HCT116 (cell line): Measurements from ENCODE around the gene TMEM132D. TPM values are rescaled to one million over a fixed set of nuclear protein-coding genes. Genes with fewer than 3 reads are reported as not detected.

Experiments used
- ATAC-seq: fragments of 200-7000 bp; cut with Tn5 transposase; 2 replicates; pipeline ENCODE4 v1.9.1; 2020; ENCODE audit warnings: mild to moderate bottlenecking, moderate library complexity
- BruUV-seq: library from RNA; stranded (reverse); fragments of 400-500 nt; replicated peaks from 2 replicates; lab custom pipeline; 2021; lab: Mats Ljungman, UMichigan
- CTCF ChIA-PET: fragments of 300-600 bp; sonication (Branson Sonifier 250); formaldehyde crosslinking; loops from one replicate; lab custom pipeline; 2021; ENCODE audit warnings: antibody characterized with exemption; lab: Charles Lee
- POLR2A ChIA-PET: fragments of 300-600, 350-600 bp; sonication (Branson Sonifier 250); formaldehyde crosslinking; loops from one replicate; lab custom pipeline; 2021; ENCODE audit warnings: antibody characterized with exemption; lab: Charles Lee
- RAD21 ChIA-PET, 2 experiments: fragments of 300-600 bp; sonication (Branson Sonifier 250); formaldehyde crosslinking; loops; one replicate each; lab custom pipeline; 2023; ENCODE audit warnings: low total read pairs in 2 of 2; ENCODE audit not compliant: uncharacterized antibody in 2 of 2, unreplicated experiment in 2 of 2, low non-redundant PET in 1 of 2; lab: Charles Lee
- DNase-seq: peaks from one replicate; pipeline ENCODE4 v3.0.0-alpha.2; 2010; ENCODE audit warnings: low read depth, low spot score
- H2AFZ ChIP-seq: fragments of 200-600 bp; shearing (Covaris generic), sonication (generic); 2 replicates; pipeline ENCODE4 v1.6.1; 2017; ENCODE audit warnings: low read depth, mixed run types, mixed read lengths, antibody characterized with exemption, low read length; ENCODE audit not compliant: poor library complexity, severe bottlenecking
- H3K27ac ChIP-seq: 2 replicates; pipeline ENCODE4 v1.5.1; 2012; ENCODE audit warnings: low read depth, low read length
- H3K27me3 ChIP-seq: fragments of 200-600 bp; sonication (generic); 2 replicates; pipeline ENCODE4 v1.6.1; 2016; ENCODE audit warnings: mixed run types, low read length, mixed read lengths; ENCODE audit not compliant: insufficient read depth
- H3K36me3 ChIP-seq, 2 experiments: fragments of 200-500 bp in 1 of 2; fragments of 200-600 bp in 1 of 2; sonication (Bioruptor generic) in 1 of 2; sonication (generic) in 1 of 2; 2 replicates each; pipeline versions ENCODE4 v1.5.1 to v1.6.1; 2014 to 2016; ENCODE audit warnings: low read length in 2 of 2, inconsistent platforms in 1 of 2, mixed read lengths in 1 of 2, mixed run types in 1 of 2; ENCODE audit not compliant: insufficient read depth in 2 of 2, control insufficient read depth in 1 of 2
- H3K4me1 ChIP-seq, 2 experiments: fragments of 200-600 bp in 1 of 2; sonication (generic) in 1 of 2; 2 replicates each; pipeline versions ENCODE4 v1.5.1 to v1.6.1; 2012 to 2017; ENCODE audit warnings: low read length in 2 of 2, inconsistent platforms in 1 of 2, mild to moderate bottlenecking in 1 of 2, mixed read lengths in 1 of 2, mixed run types in 1 of 2, moderate library complexity in 1 of 2; ENCODE audit not compliant: insufficient read depth in 2 of 2, control insufficient read depth in 1 of 2
- H3K4me2 ChIP-seq: fragments of 200-600 bp; sonication (generic); 2 replicates; pipeline ENCODE4 v1.6.1; 2017; ENCODE audit warnings: mixed run types, low read length, mixed read lengths
- H3K4me3 ChIP-seq, 2 experiments: fragments of 200-600 bp in 1 of 2; sonication (generic) in 1 of 2; replicated peaks in 1 of 2; 2 replicates each; pipeline ENCODE4 v1.5.1; 2011 to 2016; ENCODE audit warnings: low read length in 2 of 2, control low read depth in 1 of 2, low read depth in 1 of 2, mild to moderate bottlenecking in 1 of 2, mixed read lengths in 1 of 2, mixed run types in 1 of 2
- H3K79me2 ChIP-seq: fragments of 200-600 bp; sonication (generic); 2 replicates; pipeline ENCODE4 v1.6.1; 2017; ENCODE audit warnings: mild to moderate bottlenecking, mixed run types, low read length, moderate library complexity, mixed read lengths; ENCODE audit not compliant: insufficient read depth
- H3K9ac ChIP-seq: fragments of 200-600 bp; sonication (generic); 2 replicates; pipeline ENCODE4 v1.6.1; 2016; ENCODE audit warnings: low read length, mixed read lengths
- H3K9me2 ChIP-seq: fragments of 200-600 bp; sonication (generic), shearing (Covaris generic); 2 replicates; pipeline ENCODE4 v1.6.1; 2017; ENCODE audit warnings: mixed run types, mild to moderate bottlenecking, moderate library complexity; ENCODE audit not compliant: insufficient read depth
- H3K9me3 ChIP-seq, 2 experiments: fragments of 200-500 bp in 1 of 2; fragments of 200-600 bp in 1 of 2; sonication (Bioruptor generic) in 1 of 2; sonication (generic) in 1 of 2; 2 replicates each; pipeline ENCODE4 v1.6.1; 2014 to 2017; ENCODE audit warnings: low read length in 2 of 2, mixed read lengths in 2 of 2, inconsistent platforms in 1 of 2, low read depth in 1 of 2, mild to moderate bottlenecking in 1 of 2, mixed run types in 1 of 2, moderate library complexity in 1 of 2; ENCODE audit not compliant: control insufficient read depth in 1 of 2, insufficient read depth in 1 of 2
- H4K20me1 ChIP-seq: fragments of 200-600 bp; sonication (generic), shearing (Covaris generic); 2 replicates; pipeline ENCODE4 v1.6.1; 2017; ENCODE audit warnings: mixed run types, mild to moderate bottlenecking, moderate library complexity; ENCODE audit not compliant: insufficient read depth
- ATF3 ChIP-seq: IDR thresholded peaks from 2 replicates; pipeline ENCODE4 v1.6.1; 2012
- CBX3 ChIP-seq: IDR thresholded peaks from 2 replicates; pipeline ENCODE4 v1.6.1; 2012; ENCODE audit warnings: low read depth
- CEBPB ChIP-seq: IDR thresholded peaks from 2 replicates; pipeline ENCODE4 v1.6.1; 2012; ENCODE audit warnings: low read depth
- EGR1 ChIP-seq: IDR thresholded peaks from 2 replicates; pipeline ENCODE4 v1.6.1; 2012; ENCODE audit warnings: low read depth
- EZH2phosphoT487 ChIP-seq: fragments of 200-600 bp; IDR thresholded peaks from 2 replicates; pipeline ENCODE4 v1.6.1; 2018; ENCODE audit warnings: antibody characterized with exemption, borderline replicate concordance
- MAX ChIP-seq: IDR thresholded peaks from 2 replicates; pipeline ENCODE4 v1.6.1; 2012
- POLR2A ChIP-seq: IDR thresholded peaks from 2 replicates; pipeline ENCODE4 v1.7.0; 2011; ENCODE audit warnings: borderline replicate concordance; ENCODE audit not compliant: insufficient read depth, insufficient read length; ENCODE audit errors: extremely low read depth
- POLR2AphosphoS5 ChIP-seq: IDR thresholded peaks from 2 replicates; pipeline ENCODE4 v1.6.1; 2011; ENCODE audit warnings: mild to moderate bottlenecking, low read depth, low read length, moderate library complexity
- RAD21 ChIP-seq: IDR thresholded peaks from 2 replicates; pipeline ENCODE4 v1.6.1; 2012; ENCODE audit warnings: low read depth, mild to moderate bottlenecking
- SIN3A ChIP-seq: IDR thresholded peaks from 2 replicates; pipeline ENCODE4 v1.6.1; 2012; ENCODE audit warnings: low read depth
- SRF ChIP-seq: IDR thresholded peaks from 2 replicates; pipeline ENCODE4 v1.6.1; 2012; ENCODE audit warnings: low read depth
- YY1 ChIP-seq: IDR thresholded peaks from 2 replicates; pipeline ENCODE4 v1.6.1; 2011; ENCODE audit warnings: low read length, low read depth, moderate library complexity, mild to moderate bottlenecking; ENCODE audit not compliant: insufficient replicate concordance; ENCODE audit errors: extremely low read depth
- ZFX ChIP-seq: fragments of 450-650 bp; IDR thresholded peaks from 2 replicates; pipeline ENCODE4 v1.6.1; 2017
- ZNF274 ChIP-seq: fragments of 200-500 bp; sonication (Bioruptor generic); IDR thresholded peaks from 2 replicates; pipeline ENCODE4 v1.6.1; 2014; ENCODE audit warnings: mild to moderate bottlenecking, low read depth, low read length, inconsistent platforms
- intact Hi-C: fragments of 100-400 bp; cut with micrococcal nuclease; formaldehyde crosslinking; loops from 2 replicates; pipeline ENCODE4 v1.10.0; 2022
- total RNA-seq: library from RNA; stranded (reverse); gene quantifications from one replicate; pipeline ENCODE4 v1.2.1, GENCODE V29; 2021; ENCODE audit not compliant: unreplicated experiment

The TMEM132D gene
- total RNA-seq, 1 experiment from 2014 or later, result not detected

GRCh38 chr12:129496226-129496625 lies 407.6 kb downstream of the TMEM132D start:
- Histone ChIP-seq H3K4me3 (no peak overlapping the region), H2AFZ (no peak overlapping the region), H3K4me2 (no peak overlapping the region), H3K27ac (no peak overlapping the region), H3K9me3 (peaks cover 3 to 22% of the 10 kb centered on the region in 2 experiments; a peak in 2 of 4 replicates), H3K9me2 (no peaks in the 10 kb centered on the region), H3K36me3 (no peaks in the 10 kb centered on the region), H3K9ac (no peak overlapping the region), H3K27me3 (no peaks in the 10 kb centered on the region), H3K79me2 (no peaks in the 10 kb centered on the region), H4K20me1 (no peaks in the 10 kb centered on the region), H3K4me1 (no peaks in the 10 kb centered on the region)
- no peak for ATAC-seq
- TF ChIP-seq CBX3 (no peak), YY1 (no peak), ATF3 (no peak), RAD21 (no peak), POLR2AphosphoS5 (no peak), MAX (no peak), CEBPB (no peak), EZH2phosphoT487 (no peak), ZNF274 (no peak), EGR1 (no peak), POLR2A (no peak)
- CTCF ChIA-PET, result no interaction called here
- no TSS peak for BruUV-seq
- POLR2A ChIA-PET, result no interaction called here
- no peak for DNase-seq
- RAD21 ChIA-PET, result no interaction called here
- intact Hi-C loops, result no loop called here

- intact Hi-C loops, result no loop called here
- Histone ChIP-seq H2AFZ (no peak overlapping the region), H3K4me1 (no peaks in the 10 kb centered on the region), H3K36me3 (no peaks in the 10 kb centered on the region), H3K27ac (no peak overlapping the region), H3K4me3 (no peak overlapping the region), H3K4me2 (no peak overlapping the region), H3K9ac (no peak overlapping the region), H3K9me2 (no peaks in the 10 kb centered on the region), H3K9me3 (peaks cover 0 to 20% of the 10 kb centered on the region in 2 experiments; a peak in 2 of 4 replicates), H3K79me2 (no peaks in the 10 kb centered on the region), H3K27me3 (no peaks in the 10 kb centered on the region), H4K20me1 (no peaks in the 10 kb centered on the region)
- RAD21 ChIA-PET, result no interaction called here
- CTCF ChIA-PET, result no interaction called here
- ATAC-seq (no peak), DNase-seq (no peak)
- TF ChIP-seq POLR2A (no peak), CEBPB (no peak), SIN3A (no peak), SRF (no peak), RAD21 (no peak), MAX (no peak), YY1 (no peak), ZFX (no peak)
- no TSS peak for BruUV-seq
- POLR2A ChIA-PET, result no interaction called here
Observed at GRCh38 chr12:129494766-129495165, 409.1 kb downstream of the TMEM132D start.
